GM21576 (cell line): ENCODE data around the gene ZBED4.

Source experiments
- ATAC-seq: cut with Tn5 transposase; IDR thresholded peaks from one replicate; pipeline ENCODE4 v1.9.1; 2021; ENCODE audit warnings: mild to moderate bottlenecking, moderate library complexity; ENCODE audit not compliant: unreplicated experiment

ZBED4 gene

GRCh38 chr22:49918911-49919881, 65.6 kb downstream of the ZBED4 start:
- no peak for ATAC-seq

DNA sequence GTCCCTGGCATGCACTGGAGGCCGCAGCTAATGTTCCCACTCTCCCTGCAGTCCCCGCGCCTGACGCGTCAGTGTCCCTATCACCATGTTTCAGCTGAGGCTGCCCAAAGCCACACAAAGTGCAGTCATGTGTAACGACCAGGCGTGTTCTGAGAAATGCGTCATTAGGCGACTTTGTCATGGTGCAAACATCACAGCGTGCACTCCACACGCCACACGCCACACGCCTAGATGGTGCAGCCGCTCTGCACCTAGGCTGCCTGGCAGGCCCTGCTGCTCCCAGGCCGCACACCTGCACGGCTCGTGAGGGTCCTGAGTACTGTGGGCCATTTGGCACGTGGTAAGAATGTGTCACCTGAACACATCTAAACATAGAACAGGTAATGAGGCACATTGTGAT, 67.2 kb downstream of the ZBED4 start:
- ATAC-seq: no peak

- ATAC-seq: no peak
Observed at GRCh38 chr22:49921508-49922278, 68.0 kb downstream of the ZBED4 start.

- no peak for ATAC-seq
Observed at GRCh38 chr22:49922484-49922883, 68.8 kb downstream of the ZBED4 start.

DNA sequence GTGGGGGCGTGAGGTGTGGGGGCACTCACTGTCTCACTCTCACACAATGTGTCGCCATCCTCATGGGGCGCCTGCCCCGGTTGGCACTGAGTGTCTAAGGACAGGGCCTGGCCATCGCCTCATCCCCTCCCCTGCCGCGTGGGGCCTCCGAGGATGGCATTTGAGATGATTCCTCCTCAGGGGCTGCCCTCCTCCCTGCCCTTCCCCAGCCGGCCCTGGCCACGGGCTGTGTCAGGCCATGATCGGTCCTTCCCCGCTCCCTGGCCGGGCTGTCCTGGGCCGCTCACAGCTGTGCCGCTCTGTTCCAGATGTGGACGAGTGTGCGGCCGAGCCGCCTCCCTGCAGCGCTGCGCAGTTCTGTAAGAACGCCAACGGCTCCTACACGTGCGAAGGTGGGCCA, 69.3 kb downstream of the ZBED4 start:
- no peak for ATAC-seq

DNA sequence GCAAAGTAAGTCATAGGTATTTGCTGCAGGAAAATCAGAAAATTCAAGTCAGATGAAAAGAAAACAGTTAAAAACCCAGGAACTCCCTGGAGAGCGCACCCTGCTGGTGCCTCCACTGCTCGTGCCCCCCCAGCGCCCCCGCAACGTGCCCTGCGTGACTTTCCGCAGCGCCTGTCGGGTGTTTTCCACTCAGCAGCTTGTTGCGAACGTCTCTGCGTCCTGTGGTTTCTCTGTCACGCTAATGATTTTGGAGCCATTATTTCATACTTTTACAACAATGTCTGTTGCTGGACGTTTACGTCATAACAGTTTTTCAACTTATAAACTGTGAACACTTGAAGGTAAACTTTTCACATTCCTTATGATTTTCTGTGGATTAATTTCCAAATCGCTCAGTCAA, 69.8 kb downstream of the ZBED4 start:
- ATAC-seq: no peak

GRCh38 chr22:49924113-49924833, 70.6 kb downstream of the ZBED4 start:
- ATAC-seq: no peak

DNA sequence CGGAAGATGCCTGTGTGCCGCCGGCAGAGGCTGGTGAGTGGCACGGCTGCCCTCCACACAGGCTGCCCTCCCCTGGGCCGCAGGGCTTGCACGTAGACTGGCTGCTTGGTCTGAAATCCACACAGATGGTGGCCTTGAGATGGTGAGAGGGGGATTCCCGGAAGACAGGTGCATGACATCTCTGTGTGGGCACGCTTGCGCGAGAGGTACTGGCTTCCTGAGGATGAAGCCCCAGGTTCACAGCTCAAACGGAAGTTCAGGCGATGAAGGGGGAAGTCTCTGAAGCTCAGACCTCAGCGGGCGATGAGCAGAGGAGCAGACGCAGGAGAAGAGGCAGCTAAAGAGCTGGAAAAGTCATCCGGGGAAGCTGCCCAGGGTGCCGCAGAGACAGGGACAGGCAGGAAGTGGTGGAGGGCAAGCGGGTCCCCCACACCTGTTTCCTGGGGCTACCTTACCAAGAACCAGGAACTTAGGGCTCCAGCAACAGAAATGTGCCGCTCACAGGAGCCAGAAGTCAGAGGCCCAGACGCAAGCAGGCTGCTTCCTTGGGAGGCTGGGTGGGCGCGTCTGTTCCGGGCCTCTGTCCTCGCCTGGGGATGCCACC, 72.0 kb downstream of the ZBED4 start:
- no peak for ATAC-seq

- ATAC-seq: no peak
Observed at GRCh38 chr22:49926916-49927315, 73.3 kb downstream of the ZBED4 start.

DNA sequence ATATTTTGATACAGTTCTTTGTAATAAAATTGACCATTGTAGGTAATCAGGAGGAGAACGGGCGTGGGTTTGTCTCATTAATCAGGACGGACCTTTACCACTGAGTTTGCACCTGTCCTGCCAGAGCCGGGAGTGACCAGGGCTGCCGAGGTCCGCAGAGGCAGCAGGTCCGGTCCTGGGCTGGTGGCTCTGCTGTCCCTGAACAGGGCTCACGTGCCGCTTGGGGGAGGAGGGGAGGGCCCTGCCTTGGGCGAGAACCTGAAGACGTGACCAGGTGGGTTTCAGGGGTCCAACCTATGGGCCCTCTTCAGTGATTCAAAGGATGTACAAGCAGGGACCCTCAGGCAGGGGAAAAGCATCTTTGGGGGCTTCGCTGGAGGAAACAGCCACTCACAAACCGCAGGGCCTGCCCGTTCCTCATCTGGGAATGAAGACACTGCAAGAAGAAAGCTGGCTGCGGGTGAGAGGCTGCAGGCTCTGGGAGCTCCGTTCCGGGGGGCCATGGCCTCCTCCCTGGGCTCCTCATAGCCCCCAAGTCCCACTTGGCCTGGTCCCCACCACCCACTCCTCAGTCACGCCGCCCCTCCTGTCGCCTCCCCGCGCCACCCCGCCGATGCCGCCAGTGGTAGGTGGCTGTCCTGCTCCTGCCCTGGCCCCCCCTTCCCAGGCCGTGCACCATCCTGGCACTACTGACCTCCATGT, 74.0 kb downstream of the ZBED4 start:
- no peak for ATAC-seq

DNA sequence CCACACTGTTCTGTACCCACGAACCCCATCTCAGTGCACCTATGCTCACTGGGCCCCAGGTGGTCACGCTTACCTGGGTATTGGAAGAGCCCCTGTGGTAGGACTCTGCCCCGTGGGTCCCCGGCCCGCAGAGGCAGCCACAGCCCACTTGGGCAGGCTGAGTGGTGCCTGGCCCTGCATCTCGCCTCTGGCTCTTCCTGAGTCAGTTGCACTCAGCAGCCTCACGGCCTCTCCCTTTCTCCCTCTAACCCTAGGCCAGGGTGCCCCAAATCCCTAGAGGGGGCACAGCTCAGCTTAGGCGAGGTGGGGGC, 74.5 kb downstream of the ZBED4 start:
- no peak for ATAC-seq

DNA sequence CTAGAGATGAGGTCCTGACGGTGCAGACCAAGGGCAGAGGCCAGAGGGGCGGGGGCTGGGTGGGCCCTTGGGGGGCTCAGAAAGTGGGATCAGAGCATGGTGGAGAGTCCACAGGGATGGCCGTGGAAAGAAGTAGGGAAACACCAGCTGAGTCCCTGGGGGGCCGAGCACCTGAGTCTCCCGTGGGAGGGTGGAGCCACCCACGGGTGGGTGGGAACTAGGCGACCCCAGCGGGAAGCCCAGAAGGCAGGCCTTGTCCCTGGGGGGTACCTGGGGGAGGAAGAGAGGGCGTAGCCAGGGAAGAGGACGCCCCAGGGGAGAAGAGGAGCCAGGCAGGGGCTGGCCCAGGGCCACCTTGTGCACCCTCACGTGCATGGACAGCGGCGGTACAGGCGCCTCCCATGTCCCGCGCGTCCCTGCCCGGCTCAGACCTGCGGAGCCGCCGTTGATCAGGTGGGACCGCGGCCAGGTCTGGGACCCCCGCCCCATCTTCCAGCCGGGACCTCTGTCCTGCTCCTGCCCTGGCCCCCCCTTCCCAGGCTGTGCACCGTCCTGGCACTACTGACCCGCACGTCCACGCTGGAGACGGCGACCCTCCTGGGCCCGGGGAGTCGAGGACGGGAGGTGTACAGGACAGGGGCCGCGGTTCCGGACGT, 75.0 kb downstream of the ZBED4 start:
- ATAC-seq: no peak

DNA sequence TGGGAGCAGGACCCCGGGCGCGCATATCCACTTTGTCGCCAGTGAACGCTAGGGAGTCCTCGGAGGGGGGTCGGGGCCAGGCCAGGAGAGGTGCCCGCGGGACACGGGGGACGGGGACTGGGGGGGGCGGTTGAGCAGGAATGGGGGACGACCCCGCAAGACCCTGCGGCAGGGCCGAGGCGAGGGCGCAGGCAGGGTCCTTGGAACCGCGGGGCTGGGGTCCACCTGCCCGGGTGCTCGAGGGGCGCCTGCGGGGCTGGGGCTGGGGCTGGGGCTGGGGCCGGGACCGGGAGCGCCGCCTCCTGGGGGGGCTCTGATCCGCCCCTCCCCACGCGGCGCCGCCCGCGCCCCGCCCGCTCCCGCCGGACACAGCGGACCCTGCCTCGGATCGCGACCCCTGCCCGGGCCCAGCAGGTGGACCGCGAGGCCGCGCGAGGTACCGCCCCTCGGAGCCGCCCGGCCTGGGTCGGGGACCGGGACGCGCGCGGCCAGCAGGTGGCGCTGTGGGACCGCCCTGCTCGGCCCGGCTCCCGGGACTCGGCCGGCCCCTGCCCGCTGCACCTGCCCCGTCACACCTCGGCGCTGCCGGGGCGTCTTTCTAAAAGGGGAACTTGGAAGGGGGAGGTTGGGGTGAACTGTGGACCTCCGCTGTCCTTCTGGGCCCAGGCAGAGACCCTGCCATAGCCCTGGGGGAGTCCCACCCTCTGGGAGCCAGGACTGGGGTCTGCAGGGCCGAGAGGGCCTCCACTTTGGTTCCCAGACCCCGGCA, 75.8 kb downstream of the ZBED4 start:
- ATAC-seq: no peak

- ATAC-seq: no peak
Observed at GRCh38 chr22:49929994-49930575, 76.4 kb downstream of the ZBED4 start.

DNA sequence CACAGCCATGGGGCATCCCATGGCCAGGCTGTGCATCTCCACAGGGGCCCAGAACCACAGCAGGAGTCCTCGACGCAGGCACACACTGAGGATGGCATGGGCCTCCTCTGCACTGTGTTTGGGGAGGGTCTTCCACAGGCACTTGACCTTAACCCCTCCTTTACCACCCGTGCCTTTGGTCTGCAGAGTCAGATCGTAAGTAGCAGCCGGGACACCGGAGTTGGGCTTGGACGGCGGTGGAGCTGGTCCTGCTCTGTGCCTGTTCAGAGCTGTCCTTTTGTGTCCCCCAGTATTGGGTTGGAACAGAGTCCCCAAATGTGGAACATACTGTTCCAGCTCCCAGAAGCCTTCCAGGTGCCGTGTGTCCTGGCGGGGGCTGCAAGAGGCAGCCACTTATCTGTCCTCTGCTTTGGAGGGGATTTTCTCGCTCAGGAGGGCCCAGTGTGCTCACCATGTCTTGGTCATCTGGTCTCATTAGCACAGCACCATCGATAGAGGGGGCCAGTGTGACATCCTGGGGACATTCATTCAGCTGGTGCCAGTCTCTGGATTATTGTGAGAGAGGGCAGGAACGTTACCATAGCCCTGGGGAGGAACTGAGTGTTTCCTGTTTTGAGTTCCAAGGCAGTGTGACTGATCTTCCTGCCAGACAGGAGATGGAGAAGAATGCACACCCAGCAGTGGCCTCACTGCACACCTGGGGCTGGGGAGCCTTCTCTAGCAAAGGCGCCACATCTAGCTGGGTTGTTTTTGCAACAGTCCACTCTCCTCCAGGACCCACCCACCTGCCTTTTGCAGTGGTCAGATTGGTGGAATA, 77.2 kb downstream of the ZBED4 start:
- no peak for ATAC-seq

- no peak for ATAC-seq
Observed at GRCh38 chr22:49933236-49934159, 79.9 kb downstream of the ZBED4 start.
